DMS53 treated with DMSO at 0.1 percent for 48 hours (cell line): Measurements from ENCODE around the gene MICALL2.
A peak's percentile ranks its signal among the peaks of the same experiment; 100 is the strongest.

Experiments
- DNase-seq: peaks from one replicate; lab custom pipeline; 2025; ENCODE audit not compliant: unreplicated experiment; lab: John Stamatoyannopoulos, UW

The MICALL2 gene

GRCh38 chr7:1493571-1493970 lies 34.3 kb upstream of the MICALL2 start:
- DNase-seq, result no peak

GRCh38 chr7:1493129-1493528 lies 33.9 kb upstream of the MICALL2 start:
- no peak for DNase-seq

- no peak for DNase-seq
Measured at GRCh38 chr7:1492640-1493039, 33.4 kb upstream of the MICALL2 start.

GRCh38 chr7:1492221-1492620 lies 33.0 kb upstream of the MICALL2 start:
- DNase-seq, result no peak

GRCh38 chr7:1490837-1491236 lies 31.6 kb upstream of the MICALL2 start:
- DNase-seq, result no peak

GRCh38 chr7:1489336-1489735 lies 30.1 kb upstream of the MICALL2 start:
- no peak for DNase-seq

- no peak for DNase-seq
Measured at GRCh38 chr7:1488016-1488415, 28.7 kb upstream of the MICALL2 start.

- DNase-seq, result no peak
Measured at GRCh38 chr7:1487466-1487865, 28.2 kb upstream of the MICALL2 start.

GRCh38 chr7:1486571-1486970 lies 27.3 kb upstream of the MICALL2 start:
- no peak for DNase-seq

GRCh38 chr7:1485156-1485555 lies 25.9 kb upstream of the MICALL2 start:
- no peak for DNase-seq

- no peak for DNase-seq
Measured at GRCh38 chr7:1484569-1484968, 25.3 kb upstream of the MICALL2 start.

- no peak for DNase-seq
Measured at GRCh38 chr7:1483536-1484505, 24.6 kb upstream of the MICALL2 start.

GRCh38 chr7:1483079-1483478 lies 23.8 kb upstream of the MICALL2 start:
- DNase-seq, result no peak

GRCh38 chr7:1481300-1481699 lies 22.0 kb upstream of the MICALL2 start:
- DNase-seq, result no peak

- no peak for DNase-seq
Measured at GRCh38 chr7:1480670-1481069, 21.4 kb upstream of the MICALL2 start.

GRCh38 chr7:1479287-1479686 lies 20.0 kb upstream of the MICALL2 start:
- no peak for DNase-seq

GRCh38 chr7:1478480-1478879 lies 19.2 kb upstream of the MICALL2 start:
- DNase-seq, result no peak

GRCh38 chr7:1476859-1477258 lies 17.6 kb upstream of the MICALL2 start:
- no peak for DNase-seq

GRCh38 chr7:1475991-1476390 lies 16.7 kb upstream of the MICALL2 start:
- DNase-seq, result no peak

GRCh38 chr7:1475393-1475792 lies 16.1 kb upstream of the MICALL2 start:
- DNase-seq, result no peak

GRCh38 chr7:1474736-1475135 lies 15.5 kb upstream of the MICALL2 start:
- DNase-seq, result no peak

GRCh38 chr7:1473864-1474512 lies 14.7 kb upstream of the MICALL2 start:
- DNase-seq, result peak; percentile 89
